ENCODE data around the gene PTPN23.
"Not testable (repeated sequence)": the region's sequence is repeated elsewhere in the genome, so short reads cannot be mapped to it uniquely, and the experiment has no call there.

Gene PTPN23

GRCh38 chr3:47380601-47381316, at the start of gene PTPN23:
TSS of gene PTPN23 (plus strand) at chr3:47381021. CDS start at chr3:47381097, 76 bp downstream.
- peak; percentile 98 for DNase-seq (ENCODE audit: low spot score)

- no peak for DNase-seq (ENCODE audit: low spot score)
These were observed 46.9 kb upstream of the PTPN23 start for GRCh38 chr3:47333907-47334306.

GRCh38 chr3:47337656-47338055, 43.2 kb upstream of the PTPN23 start:
- no peak for DNase-seq (ENCODE audit: low spot score)

GRCh38 chr3:47339951-47340350, 40.9 kb upstream of the PTPN23 start:
- no peak for DNase-seq (ENCODE audit: low spot score)

- no peak for DNase-seq (ENCODE audit: low spot score)
These were observed 40.0 kb upstream of the PTPN23 start for GRCh38 chr3:47340866-47341265.

GRCh38 chr3:47342151-47342550, 38.7 kb upstream of the PTPN23 start:
- DNase-seq (ENCODE audit: low spot score), result no peak

- no peak for DNase-seq (ENCODE audit: low spot score)
These were observed 38.0 kb upstream of the PTPN23 start for GRCh38 chr3:47342812-47343211.

GRCh38 chr3:47343471-47343971, 37.3 kb upstream of the PTPN23 start:
- no peak for DNase-seq (ENCODE audit: low spot score)

GRCh38 chr3:47344971-47345370, 35.9 kb upstream of the PTPN23 start:
- DNase-seq (ENCODE audit: low spot score), result peak; percentile 59

GRCh38 chr3:47347217-47347801, 33.5 kb upstream of the PTPN23 start:
- no peak for DNase-seq (ENCODE audit: low spot score)

GRCh38 chr3:47348411-47349154, 32.2 kb upstream of the PTPN23 start:
- DNase-seq (ENCODE audit: low spot score), result peak; percentile 52

- no peak for DNase-seq (ENCODE audit: low spot score)
These were observed 25.8 kb upstream of the PTPN23 start for GRCh38 chr3:47355010-47355409.

- no peak for DNase-seq (ENCODE audit: low spot score)
These were observed 24.6 kb upstream of the PTPN23 start for GRCh38 chr3:47356201-47356600.

GRCh38 chr3:47359323-47359722, 21.5 kb upstream of the PTPN23 start:
- no peak for DNase-seq (ENCODE audit: low spot score)

- not testable (repeated sequence) for DNase-seq (ENCODE audit: low spot score)
These were observed 20.7 kb upstream of the PTPN23 start for GRCh38 chr3:47360110-47360517.

GRCh38 chr3:47362701-47363100, 18.1 kb upstream of the PTPN23 start:
- no peak for DNase-seq (ENCODE audit: low spot score)

GRCh38 chr3:47365213-47366153, 15.3 kb upstream of the PTPN23 start:
- DNase-seq (ENCODE audit: low spot score), result peak; percentile 66

GRCh38 chr3:47366833-47367232, 14.0 kb upstream of the PTPN23 start:
- DNase-seq (ENCODE audit: low spot score), result no peak

- no peak for DNase-seq (ENCODE audit: low spot score)
These were observed 13.2 kb upstream of the PTPN23 start for GRCh38 chr3:47367631-47368030.

- DNase-seq (ENCODE audit: low spot score), result not testable (repeated sequence)
These were observed 10.8 kb upstream of the PTPN23 start for GRCh38 chr3:47370020-47370419.

- DNase-seq (ENCODE audit: low spot score), result no peak
These were observed 9.7 kb upstream of the PTPN23 start for GRCh38 chr3:47370887-47371697.
